H1 (cell line): ENCODE data around the gene MAML3. TPM values are rescaled to one million over a fixed set of nuclear protein-coding genes. Genes with fewer than 3 reads are reported as not detected.

Experiments
- CTCF ChIA-PET: fragments of 300-600 bp; sonication (Branson Sonifier 250); formaldehyde crosslinking; loops from one replicate; lab custom pipeline; 2021; ENCODE audit not compliant: partially characterized antibody; lab: Charles Lee
- POLR2A ChIA-PET: fragments of 300-600 bp; sonication (Branson Sonifier 250); formaldehyde crosslinking; loops from one replicate; lab custom pipeline; 2021; ENCODE audit warnings: inconsistent platforms; ENCODE audit not compliant: partially characterized antibody; lab: Charles Lee
- DNase-seq, 2 experiments: peaks; one replicate each; pipeline versions ENCODE4 v3.0.0 to v3.0.0-alpha.2; 2010 to 2022; ENCODE audit warnings: low spot score in 2 of 2, low read depth in 1 of 2, mixed read lengths in 1 of 2
- FAIRE-seq: peaks from 2 replicates; lab custom pipeline; 2011; peaks lifted over from hg19 to GRCh38; lab: Jason Lieb, UNC
- H2AFZ ChIP-seq: 2 replicates; pipeline ENCODE4 v1.8.1; 2012; ENCODE audit warnings: low read length, inconsistent platforms
- H2AK5ac ChIP-seq: 2 replicates; pipeline ENCODE4 v1.6.1; 2013; ENCODE audit warnings: low read depth, low read length
- H2BK120ac ChIP-seq: replicated peaks from 2 replicates; pipeline ENCODE3; 2013; ENCODE audit warnings: low read depth, low read length, inconsistent platforms
- H2BK12ac ChIP-seq: 2 replicates; pipeline ENCODE4 v1.6.1; 2013; ENCODE audit warnings: low read depth, low read length
- H2BK15ac ChIP-seq: 2 replicates; pipeline ENCODE4 v1.6.1; 2013; ENCODE audit warnings: low read length
- H2BK20ac ChIP-seq: 2 replicates; pipeline ENCODE4 v1.6.1; 2013; ENCODE audit warnings: low read length
- H2BK5ac ChIP-seq: 2 replicates; pipeline ENCODE4 v1.6.1; 2013; ENCODE audit warnings: low read depth, low read length
- H3K14ac ChIP-seq: 2 replicates; pipeline ENCODE4 v1.6.1; 2013; ENCODE audit warnings: inconsistent platforms; ENCODE audit not compliant: insufficient read length
- H3K18ac ChIP-seq: 2 replicates; pipeline ENCODE4 v1.6.1; 2013; ENCODE audit warnings: low read length; ENCODE audit errors: extremely low read depth
- H3K23ac ChIP-seq: 2 replicates; pipeline ENCODE4 v1.6.1; 2013; ENCODE audit warnings: inconsistent platforms; ENCODE audit not compliant: insufficient read length
- H3K23me2 ChIP-seq: 2 replicates; pipeline ENCODE4 v1.6.1; 2013; ENCODE audit warnings: low read depth, low read length
- H3K27ac ChIP-seq: 2 replicates; pipeline ENCODE4 v1.6.1; 2011; ENCODE audit warnings: low read depth, low read length, inconsistent platforms
- H3K27me3 ChIP-seq, 4 experiments: replicated peaks in 1 of 4; 1 replicate in 1 of 4; 2 replicates in 3 of 4; pipeline versions ENCODE4 v1.6.1 to v1.8.1; 2011 to 2013; ENCODE audit warnings: low read length in 3 of 4, mild to moderate bottlenecking in 3 of 4, inconsistent platforms in 2 of 4, mixed read lengths in 2 of 4, moderate library complexity in 1 of 4; ENCODE audit not compliant: control insufficient read depth in 3 of 4, insufficient read depth in 3 of 4; ENCODE audit errors: extremely low read depth in 1 of 4
- H3K36me3 ChIP-seq, 4 experiments: 2 replicates each; pipeline versions ENCODE4 v1.6.1 to v1.8.1; 2011 to 2013; ENCODE audit warnings: mild to moderate bottlenecking in 4 of 4, low read length in 3 of 4, moderate library complexity in 2 of 4, control low read depth in 1 of 4, inconsistent platforms in 1 of 4; ENCODE audit not compliant: insufficient read depth in 4 of 4, control insufficient read depth in 2 of 4
- H3K4ac ChIP-seq: replicated peaks from 2 replicates; pipeline ENCODE3; 2013; ENCODE audit warnings: low read length, low read depth, mixed read lengths, inconsistent platforms; ENCODE audit not compliant: insufficient read length
- H3K4me1 ChIP-seq, 4 experiments: replicated peaks in 1 of 4; 1 replicate in 1 of 4; 2 replicates in 3 of 4; pipeline versions ENCODE4 v1.6.1 to v1.8.1; 2011 to 2013; ENCODE audit warnings: low read length in 3 of 4, inconsistent platforms in 2 of 4, mixed read lengths in 1 of 4; ENCODE audit not compliant: insufficient read depth in 4 of 4, control insufficient read depth in 3 of 4
- H3K4me2 ChIP-seq, 2 experiments: 2 replicates each; pipeline versions ENCODE4 v1.6.1 to v1.8.1; 2011 to 2013; ENCODE audit warnings: low read depth in 2 of 2, low read length in 2 of 2, control low read depth in 1 of 2, inconsistent platforms in 1 of 2, mild to moderate bottlenecking in 1 of 2; ENCODE audit not compliant: insufficient read depth in 1 of 2
- H3K4me3 ChIP-seq, 4 experiments: fragments of 200-600, 300-600 bp in 1 of 4; sonication (generic), shearing (Covaris generic), sonication (Bioruptor Twin) in 1 of 4; 2 replicates each; pipeline versions ENCODE4 v1.5.1 to v1.8.1; 2011 to 2016; ENCODE audit warnings: low read length in 4 of 4, low read depth in 3 of 4, control low read depth in 2 of 4, inconsistent platforms in 2 of 4, mild to moderate bottlenecking in 2 of 4, mixed read lengths in 1 of 4, moderate library complexity in 1 of 4; ENCODE audit not compliant: insufficient read depth in 2 of 4; ENCODE audit errors: extremely low read depth in 1 of 4
- H3K56ac ChIP-seq: replicated peaks from 2 replicates; pipeline ENCODE3; 2013; ENCODE audit warnings: low read depth, mild to moderate bottlenecking, mixed read lengths, low read length, inconsistent platforms; ENCODE audit not compliant: insufficient read length
- H3K79me1 ChIP-seq: 2 replicates; pipeline ENCODE4 v1.6.1; 2013; ENCODE audit warnings: low read depth, low read length, control low read depth
- H3K79me2 ChIP-seq, 2 experiments: 2 replicates each; pipeline versions ENCODE4 v1.6.1 to v1.8.1; 2012 to 2013; ENCODE audit warnings: low read length in 2 of 2, mild to moderate bottlenecking in 2 of 2, inconsistent platforms in 1 of 2; ENCODE audit not compliant: insufficient read depth in 2 of 2, control insufficient read depth in 1 of 2
- H3K9ac ChIP-seq, 4 experiments: replicated peaks in 1 of 4; 1 replicate in 1 of 4; 2 replicates in 3 of 4; pipeline versions ENCODE4 v1.6.1 to v1.8.1; 2011 to 2013; ENCODE audit warnings: low read depth in 3 of 4, low read length in 3 of 4, control low read depth in 2 of 4, mild to moderate bottlenecking in 2 of 4, moderate library complexity in 2 of 4, inconsistent platforms in 1 of 4; ENCODE audit errors: extremely low read depth in 1 of 4
- H3K9me3 ChIP-seq, 2 experiments: 2 replicates each; pipeline versions ENCODE4 v1.6.1 to v1.8.1; 2012 to 2013; ENCODE audit warnings: mild to moderate bottlenecking in 2 of 2, moderate library complexity in 2 of 2, control low read depth in 1 of 2, inconsistent platforms in 1 of 2, low read depth in 1 of 2, low read length in 1 of 2, mixed read lengths in 1 of 2; ENCODE audit not compliant: insufficient read depth in 2 of 2
- H4K20me1 ChIP-seq, 2 experiments: replicated peaks in 1 of 2; 2 replicates each; pipeline versions ENCODE3 to v1.8.1; 2011 to 2013; ENCODE audit warnings: inconsistent platforms in 2 of 2, low read length in 2 of 2, mild to moderate bottlenecking in 1 of 2; ENCODE audit not compliant: insufficient read depth in 2 of 2, control insufficient read depth in 1 of 2
- H4K5ac ChIP-seq: 2 replicates; pipeline ENCODE4 v1.6.1; 2013; ENCODE audit warnings: low read length, low read depth, mixed read lengths, inconsistent platforms; ENCODE audit not compliant: insufficient read length
- H4K8ac ChIP-seq: 2 replicates; pipeline ENCODE4 v1.8.0; 2013; ENCODE audit warnings: mild to moderate bottlenecking, moderate library complexity, low read length, inconsistent platforms; ENCODE audit not compliant: insufficient read depth; ENCODE audit errors: extremely low read depth
- H4K91ac ChIP-seq: replicated peaks from 2 replicates; pipeline ENCODE3; 2013; ENCODE audit warnings: low read length, mixed read lengths, inconsistent platforms; ENCODE audit not compliant: insufficient read length
- EP300 ChIP-seq, 2 experiments: IDR thresholded peaks; 1 replicate in 1 of 2; 2 replicates in 1 of 2; pipeline ENCODE4 v1.6.1; 2011 to 2012; ENCODE audit warnings: low read depth in 2 of 2, low read length in 2 of 2, mild to moderate bottlenecking in 2 of 2, borderline replicate concordance in 1 of 2, inconsistent platforms in 1 of 2, moderate library complexity in 1 of 2
- JUN ChIP-seq: IDR thresholded peaks from 2 replicates; pipeline ENCODE4 v1.6.1; 2011; ENCODE audit warnings: low read depth, mild to moderate bottlenecking, improper control_type of control experiment, low read length
- NANOG ChIP-seq: IDR thresholded peaks from 2 replicates; pipeline ENCODE4 v1.6.1; 2011; ENCODE audit warnings: low read length, low read depth, mild to moderate bottlenecking, inconsistent platforms; ENCODE audit not compliant: insufficient read depth, poor library complexity, severe bottlenecking
- POLR2AphosphoS5 ChIP-seq: IDR thresholded peaks from 2 replicates; pipeline ENCODE4 v1.6.1; 2011; ENCODE audit warnings: low read depth, low read length
- RBBP5 ChIP-seq: IDR thresholded peaks from 2 replicates; pipeline ENCODE4 v1.7.1; 2012; ENCODE audit warnings: low read depth, mild to moderate bottlenecking, inconsistent platforms, low read length, moderate library complexity, borderline replicate concordance
- TBP ChIP-seq: IDR thresholded peaks from 2 replicates; pipeline ENCODE4 v1.6.1; 2011; ENCODE audit warnings: low read depth, low read length, improper control_type of control experiment
- ZNF274 ChIP-seq: IDR thresholded peaks from 2 replicates; pipeline ENCODE4 v1.7.0; 2012; ENCODE audit warnings: low read length, borderline replicate concordance; ENCODE audit errors: extremely low read depth
- WGBS, 2 experiments: shearing (Covaris generic) in 1 of 2; methylation state at CpG; one replicate each; pipeline versions ENCODE4 v1.1.6 to v1.1.7; 2013 to 2015; ENCODE audit warnings: low lambda C conversion rate in 2 of 2, mixed read lengths in 2 of 2, inconsistent platforms in 1 of 2, low coverage in 1 of 2, missing lambda C conversion rate in 1 of 2; ENCODE audit not compliant: insufficient replicate concordance in 2 of 2, insufficient coverage in 1 of 2, insufficient read length in 1 of 2; ENCODE audit errors: extremely low coverage in 1 of 2, missing lambda C conversion rate in 1 of 2; 5-methylcytosine and 5-hydroxymethylcytosine counted together
- polyA plus RNA-seq, 7 experiments: library from polyadenylated mRNA; depleted of rRNA in 3 of 7; stranded (reverse) in 5 of 7; unstranded in 2 of 7; fragments of >200 nt in 5 of 7; fragments of 200-250 nt in 2 of 7; gene quantifications; 1 replicate in 5 of 7; 2 replicates in 1 of 7; 4 replicates in 1 of 7; pipeline versions ENCODE4 v1.2.1 to v1.2.3, GENCODE V29; 2011 to 2013; ENCODE audit warnings: missing spikeins in 2 of 7, mixed read lengths in 2 of 7
- total RNA-seq: library from RNA; stranded (reverse); fragmentation: NEBNext Ultra II Directional; extraction: Animal tissue kit (Norgen Biotek cat#: 25700); gene quantifications from 2 replicates; pipeline ENCODE4 v1.2.1, GENCODE V29; 2021
- TF ChIP-seq, protein P1 (sequence below): IDR thresholded peaks from 2 replicates; pipeline ENCODE4 v1.6.1; 2011; ENCODE audit warnings: low read depth, mild to moderate bottlenecking, low read length; ENCODE audit not compliant: insufficient read depth
- TF ChIP-seq, protein P2 (sequence below): IDR thresholded peaks from 2 replicates; pipeline ENCODE4 v1.6.1; 2011; ENCODE audit warnings: low read length, improper control_type of control experiment
- TF ChIP-seq, protein P3 (sequence below): IDR thresholded peaks from 2 replicates; pipeline ENCODE4 v1.6.1; 2012; ENCODE audit warnings: low read length, inconsistent platforms

Gene MAML3
- total and polyA plus RNA-seq, 2 of the 8 experiments (the other 6 are each of a cell fraction or from before 2014, with no cell fraction given) = 2.1 to 5.7 TPM

DNA sequence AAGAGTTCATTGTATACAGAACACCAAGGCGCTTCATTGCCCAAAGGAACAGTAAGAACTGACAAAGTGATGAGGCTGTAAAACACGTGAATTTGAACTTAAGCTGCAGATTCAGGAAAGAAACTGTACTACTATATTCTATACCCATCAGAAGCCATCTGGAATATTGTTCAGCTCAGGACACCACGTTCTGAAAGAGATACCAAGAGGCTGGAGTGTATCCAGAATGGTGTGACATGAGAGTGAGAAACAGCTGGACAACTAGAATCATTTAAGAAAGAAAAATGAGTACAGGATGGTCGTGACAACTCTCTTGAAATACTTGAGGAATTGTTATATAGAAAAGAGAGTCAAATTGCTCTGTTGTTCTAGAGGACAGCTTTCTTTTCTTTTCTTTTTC, 393.4 kb downstream of the MAML3 start:
- ChIA-PET POLR2A (interaction anchor here (0.8 kb wide), 1 partner anchor 252 kb away, joined by 3 read pairs; no protein-coding TSS in a partner anchor), CTCF (interaction anchor here (0.6 to 3.6 kb wide), 17 partner anchors 8 to 599 kb away, joined by 3 to 17 read pairs (median 3); no protein-coding TSS in a partner anchor)
- H2AFZ ChIP-seq = no peak overlapping the region
- H3K23ac ChIP-seq = no peak overlapping the region
- no peak overlapping the region for H2BK20ac ChIP-seq
- H3K4me3 ChIP-seq = no peak overlapping the region
- H3K56ac ChIP-seq = no peak overlapping the region
- H3K23me2 ChIP-seq = no peaks in the 10 kb centered on the region
- H3K4ac ChIP-seq = no peak overlapping the region
- no peak overlapping the region for H3K27ac ChIP-seq
- no peaks in the 10 kb centered on the region; a peak in 1 of 7 replicates for H3K27me3 ChIP-seq
- H3K79me2 ChIP-seq = no peaks in the 10 kb centered on the region
- no peaks in the 10 kb centered on the region for H3K9me3 ChIP-seq
- peaks cover 0 to 11% (median 5%) of the 10 kb centered on the region in 4 experiments; a peak in 2 of 7 replicates for H3K4me1 ChIP-seq
- whole genome bisulfite sequencing, 2 experiments = 84% methylated on average over 4 of the region's 4 CpGs; no CpG with 5 or more reads in 1 of the 2 experiments
- H3K14ac ChIP-seq = no peak overlapping the region
- no peak overlapping the region for H2BK12ac ChIP-seq
- H4K8ac ChIP-seq = no peak overlapping the region
- no peak overlapping the region for H2BK5ac ChIP-seq
- no peak overlapping the region for H3K18ac ChIP-seq
- H4K20me1 ChIP-seq = no peaks in the 10 kb centered on the region
- no peak overlapping the region for H2AK5ac ChIP-seq
- H4K91ac ChIP-seq = no peak overlapping the region
- no peak overlapping the region for H2BK15ac ChIP-seq
- H3K79me1 ChIP-seq = no peaks in the 10 kb centered on the region; the same call in 1 of the 2 replicates
- H3K4me2 ChIP-seq = no peak overlapping the region
- no peak overlapping the region for H3K9ac ChIP-seq
- H2BK120ac ChIP-seq = no peak overlapping the region
- FAIRE-seq (no peak), DNase-seq (no peak)
- no peak overlapping the region for H4K5ac ChIP-seq
- no peaks in the 10 kb centered on the region for H3K36me3 ChIP-seq
- no peak for TF ChIP-seq NANOG
- TF ChIP-seq, protein P1, sequence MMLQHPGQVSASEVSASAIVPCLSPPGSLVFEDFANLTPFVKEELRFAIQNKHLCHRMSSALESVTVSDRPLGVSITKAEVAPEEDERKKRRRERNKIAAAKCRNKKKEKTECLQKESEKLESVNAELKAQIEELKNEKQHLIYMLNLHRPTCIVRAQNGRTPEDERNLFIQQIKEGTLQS = no peak
- no peak for TF ChIP-seq JUN
- no peak for TF ChIP-seq TBP
- TF ChIP-seq RBBP5 = no peak
- TF ChIP-seq EP300 (IDR thresholded peaks at IDR 0.05; ENCODE audit: borderline replicate concordance in 1 of 2, low read depth in 2 of 2, low read length in 2 of 2) = no peak
- no peak for TF ChIP-seq ZNF274
- TF ChIP-seq, protein P2, sequence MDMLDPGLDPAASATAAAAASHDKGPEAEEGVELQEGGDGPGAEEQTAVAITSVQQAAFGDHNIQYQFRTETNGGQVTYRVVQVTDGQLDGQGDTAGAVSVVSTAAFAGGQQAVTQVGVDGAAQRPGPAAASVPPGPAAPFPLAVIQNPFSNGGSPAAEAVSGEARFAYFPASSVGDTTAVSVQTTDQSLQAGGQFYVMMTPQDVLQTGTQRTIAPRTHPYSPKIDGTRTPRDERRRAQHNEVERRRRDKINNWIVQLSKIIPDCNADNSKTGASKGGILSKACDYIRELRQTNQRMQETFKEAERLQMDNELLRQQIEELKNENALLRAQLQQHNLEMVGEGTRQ = no peak
- TF ChIP-seq, protein P3, sequence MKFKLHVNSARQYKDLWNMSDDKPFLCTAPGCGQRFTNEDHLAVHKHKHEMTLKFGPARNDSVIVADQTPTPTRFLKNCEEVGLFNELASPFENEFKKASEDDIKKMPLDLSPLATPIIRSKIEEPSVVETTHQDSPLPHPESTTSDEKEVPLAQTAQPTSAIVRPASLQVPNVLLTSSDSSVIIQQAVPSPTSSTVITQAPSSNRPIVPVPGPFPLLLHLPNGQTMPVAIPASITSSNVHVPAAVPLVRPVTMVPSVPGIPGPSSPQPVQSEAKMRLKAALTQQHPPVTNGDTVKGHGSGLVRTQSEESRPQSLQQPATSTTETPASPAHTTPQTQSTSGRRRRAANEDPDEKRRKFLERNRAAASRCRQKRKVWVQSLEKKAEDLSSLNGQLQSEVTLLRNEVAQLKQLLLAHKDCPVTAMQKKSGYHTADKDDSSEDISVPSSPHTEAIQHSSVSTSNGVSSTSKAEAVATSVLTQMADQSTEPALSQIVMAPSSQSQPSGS = no peak
- TF ChIP-seq POLR2AphosphoS5 = no peak
